ENCODE measurements around the gene PCDHGA2. TPM values are rescaled to one million over a fixed set of nuclear protein-coding genes. Genes with fewer than 3 reads are reported as not detected.
"Not testable (repeated sequence)": the region's sequence is repeated elsewhere in the genome, so short reads cannot be mapped to it uniquely, and the experiment has no call there.

Gene PCDHGA2
- total RNA-seq, 2 donors from 2014 or later, result not detected

DNA sequence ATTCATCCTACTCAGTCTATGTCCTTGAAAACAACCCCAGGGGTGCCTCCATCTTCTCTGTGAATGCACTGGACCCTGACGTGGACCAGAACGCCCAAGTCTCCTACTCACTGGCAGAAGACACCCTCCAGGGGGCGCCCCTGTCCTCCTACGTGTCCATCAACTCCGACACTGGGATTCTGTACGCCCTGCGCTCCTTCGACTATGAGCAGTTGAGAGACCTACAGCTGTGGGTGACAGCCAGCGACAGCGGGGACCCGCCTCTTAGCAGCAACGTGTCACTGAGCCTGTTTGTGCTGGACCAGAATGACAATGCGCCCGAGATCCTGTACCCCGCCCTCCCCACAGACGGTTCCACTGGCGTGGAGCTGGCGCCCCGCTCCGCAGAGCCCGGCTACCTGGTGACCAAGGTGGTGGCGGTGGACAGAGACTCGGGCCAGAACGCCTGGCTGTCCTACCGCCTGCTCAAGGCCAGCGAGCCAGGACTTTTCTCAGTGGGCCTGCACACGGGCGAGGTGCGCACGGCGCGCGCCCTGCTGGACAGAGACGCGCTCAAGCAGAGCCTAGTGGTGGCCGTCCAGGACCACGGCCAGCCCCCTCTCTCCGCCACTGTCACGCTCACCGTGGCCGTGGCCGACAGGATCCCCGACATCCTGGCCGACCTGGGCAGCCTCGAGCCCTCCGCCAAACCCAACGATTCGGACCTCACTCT is 37.0 kb downstream of the PCDHGA2 start:
- not testable (repeated sequence) for H3K4me1 Mint-ChIP-seq (ENCODE audit: low read depth in 2 of 2); H3K4me3 Mint-ChIP-seq
- peaks cover 38 to 41% of the 10 kb centered on the region in 2 donors for H3K27me3 Mint-ChIP-seq

DNA sequence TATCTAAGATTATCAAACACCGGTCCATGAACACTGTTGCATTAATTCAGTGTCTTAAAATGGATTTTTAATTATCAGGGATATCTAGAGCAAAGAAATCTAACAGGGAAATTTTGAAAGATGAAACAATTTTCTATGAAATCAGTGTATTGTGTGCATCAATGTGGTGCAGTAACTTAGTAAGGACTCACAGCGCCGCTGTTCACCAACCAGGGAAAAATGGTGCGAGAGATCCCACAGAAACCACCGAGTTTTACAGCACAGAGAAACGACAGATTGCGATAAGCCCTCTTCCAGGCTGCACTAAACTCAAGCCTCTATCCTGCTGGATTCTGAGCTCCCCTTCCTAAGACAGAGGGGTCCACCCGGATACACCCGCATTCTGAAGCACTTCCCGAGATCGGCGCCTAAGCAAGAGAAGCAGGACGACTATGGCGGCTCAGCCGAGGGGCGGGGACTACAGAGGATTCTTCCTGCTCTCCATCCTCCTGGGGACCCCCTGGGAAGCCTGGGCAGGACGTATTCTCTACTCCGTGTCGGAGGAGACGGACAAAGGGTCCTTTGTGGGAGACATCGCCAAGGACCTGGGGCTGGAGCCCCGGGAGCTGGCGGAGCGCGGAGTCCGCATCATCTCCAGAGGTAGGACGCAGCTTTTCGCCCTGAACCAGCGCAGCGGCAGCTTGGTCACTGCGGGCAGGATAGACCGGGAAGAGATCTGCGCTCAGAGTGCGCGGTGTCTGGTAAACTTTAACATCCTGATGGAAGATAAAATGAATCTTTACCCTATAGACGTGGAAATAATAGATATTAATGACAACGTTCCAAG is 44.1 kb downstream of the PCDHGA2 start, which contains the start of gene PCDHGA7:
PCDHGA7 (plus strand) TSS at position 274 of the 826 bp plus-strand sequence; CDS start at position 432, 158 bp downstream.
- Mint-ChIP-seq H3K4me1 (ENCODE audit: low read depth in 2 of 2) (no peaks in the 10 kb centered on the region), H3K36me3 (no peaks in the 10 kb centered on the region), H3K4me3 (peak within 1 kb of the TSS; percentile 78), H3K27ac (no peak within 1 kb of the TSS), H3K27me3 (peaks cover 37 to 59% of the 10 kb centered on the region in 2 donors), H3K9me3 (no peaks in the 10 kb centered on the region)
- no peak for DNase-seq (ENCODE audit: low spot score)
- peak in 1 of 2 donors; percentile 17 for ATAC-seq

More for the DNA sequence above, 37.0 kb downstream of the PCDHGA2 start:
- not testable (repeated sequence) for H3K27ac Mint-ChIP-seq; H3K9me3 Mint-ChIP-seq; ATAC-seq; DNase-seq (ENCODE audit: low spot score)
- peaks cover 17% of the 10 kb centered on the region for H3K36me3 Mint-ChIP-seq

DNA sequence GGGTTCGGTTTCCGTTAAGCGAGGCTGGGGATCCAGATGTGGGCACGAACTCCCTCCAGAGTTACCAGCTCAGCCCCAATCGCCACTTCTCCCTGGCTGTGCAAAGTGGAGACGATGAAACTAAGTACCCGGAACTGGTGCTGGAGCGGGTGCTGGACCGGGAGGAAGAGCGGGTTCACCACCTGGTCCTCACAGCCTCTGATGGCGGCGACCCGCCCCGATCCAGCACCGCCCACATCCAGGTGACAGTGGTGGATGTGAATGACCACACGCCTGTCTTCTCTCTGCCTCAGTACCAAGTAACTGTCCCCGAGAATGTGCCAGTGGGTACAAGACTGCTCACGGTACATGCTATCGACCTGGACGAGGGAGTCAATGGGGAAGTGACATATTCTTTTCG is 44.8 kb downstream of the PCDHGA2 start:
- Mint-ChIP-seq H3K27me3 (peaks cover 39 to 61% of the 10 kb centered on the region in 2 donors), H3K4me3 (no peak overlapping the region), H3K36me3 (peaks cover 2% of the 10 kb centered on the region), H3K27ac (no peak overlapping the region), H3K4me1 (ENCODE audit: low read depth in 2 of 2) (no peaks in the 10 kb centered on the region), H3K9me3 (no peaks in the 10 kb centered on the region)
- no peak for ATAC-seq
- no peak for DNase-seq (ENCODE audit: low spot score)

DNA sequence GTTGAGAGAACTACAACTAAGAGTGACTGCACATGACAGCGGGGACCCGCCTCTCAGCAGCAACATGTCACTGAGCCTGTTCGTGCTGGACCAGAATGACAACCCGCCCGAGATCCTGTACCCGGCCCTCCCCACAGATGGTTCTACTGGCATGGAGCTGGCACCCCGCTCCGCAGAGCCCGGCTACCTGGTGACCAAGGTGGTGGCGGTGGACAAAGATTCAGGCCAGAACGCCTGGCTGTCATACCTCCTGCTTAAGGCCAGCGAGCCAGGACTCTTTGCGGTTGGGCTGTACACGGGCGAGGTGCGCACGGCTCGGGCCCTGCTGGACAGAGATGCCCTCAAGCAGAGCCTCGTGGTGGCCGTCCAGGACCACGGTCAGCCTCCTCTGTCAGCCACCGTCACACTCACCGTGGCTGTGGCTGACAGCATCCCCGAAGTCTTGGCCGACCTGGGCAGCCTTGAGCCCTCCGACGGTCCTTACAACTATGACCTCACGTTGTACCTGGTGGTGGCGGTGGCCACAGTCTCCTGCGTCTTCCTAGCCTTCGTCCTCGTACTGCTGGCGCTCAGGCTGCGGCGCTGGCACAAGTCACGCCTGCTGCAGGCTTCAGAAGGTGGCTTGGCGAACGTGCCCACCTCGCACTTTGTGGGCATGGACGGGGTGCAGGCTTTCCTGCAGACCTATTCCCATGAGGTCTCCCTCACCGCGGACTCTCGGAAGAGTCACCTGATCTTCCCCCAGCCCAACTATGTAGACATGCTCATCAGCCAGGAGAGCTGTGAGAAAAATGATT is 46.1 kb downstream of the PCDHGA2 start:
- no peak for ATAC-seq
- no peak for DNase-seq (ENCODE audit: low spot score)
- H3K27me3 Mint-ChIP-seq, result peaks cover 43 to 59% of the 10 kb centered on the region in 2 donors
- no peak overlapping the region for H3K4me3 Mint-ChIP-seq
- H3K27ac Mint-ChIP-seq, result no peak overlapping the region
- no peaks in the 10 kb centered on the region for H3K9me3 Mint-ChIP-seq
- no peaks in the 10 kb centered on the region for H3K4me1 Mint-ChIP-seq (ENCODE audit: low read depth in 2 of 2)
- H3K36me3 Mint-ChIP-seq, result peaks cover 9% of the 10 kb centered on the region

DNA sequence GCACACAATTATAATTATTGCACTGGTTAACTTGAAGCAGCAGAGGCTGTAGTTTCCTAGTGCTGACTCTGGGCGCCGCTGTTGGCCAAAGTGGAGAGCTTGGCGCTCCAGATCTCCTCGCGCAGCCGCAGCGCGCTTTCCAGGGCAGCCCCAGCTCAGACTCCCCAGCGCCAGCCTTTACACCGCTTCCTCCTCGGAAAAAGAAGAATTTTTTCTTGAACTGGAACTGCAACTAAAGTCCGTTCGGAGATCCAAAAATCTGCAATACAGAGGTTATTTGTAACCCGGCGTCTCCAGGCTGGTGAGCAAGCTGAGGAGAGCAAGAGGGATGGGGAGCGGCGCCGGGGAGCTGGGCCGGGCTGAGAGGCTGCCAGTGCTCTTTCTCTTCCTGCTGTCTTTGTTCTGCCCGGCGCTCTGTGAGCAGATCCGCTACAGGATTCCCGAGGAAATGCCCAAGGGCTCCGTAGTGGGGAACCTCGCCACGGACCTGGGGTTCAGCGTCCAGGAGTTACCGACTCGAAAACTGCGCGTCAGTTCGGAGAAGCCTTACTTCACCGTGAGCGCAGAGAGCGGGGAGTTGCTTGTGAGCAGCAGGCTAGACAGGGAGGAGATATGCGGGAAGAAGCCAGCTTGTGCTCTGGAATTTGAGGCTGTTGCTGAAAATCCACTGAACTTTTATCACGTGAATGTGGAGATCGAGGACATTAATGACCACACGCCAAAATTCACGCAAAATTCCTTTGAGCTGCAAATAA is 49.2 kb downstream of the PCDHGA2 start, which contains the start of gene PCDHGB4:
PCDHGB4 (plus strand) TSS at position 142 of the 755 bp plus-strand sequence; CDS start at position 329, 187 bp downstream.
- DNase-seq (ENCODE audit: low spot score); H3K4me1 Mint-ChIP-seq (ENCODE audit: low read depth in 2 of 2); H3K27ac Mint-ChIP-seq; H3K9me3 Mint-ChIP-seq: not testable (repeated sequence)
- peaks cover 14% of the 10 kb centered on the region for H3K36me3 Mint-ChIP-seq
- peaks cover 42 to 74% of the 10 kb centered on the region in 2 donors for H3K27me3 Mint-ChIP-seq
- peak; percentile 78 to 84 for ATAC-seq
- H3K4me3 Mint-ChIP-seq, result peak within 1 kb of the TSS; percentile 63

DNA sequence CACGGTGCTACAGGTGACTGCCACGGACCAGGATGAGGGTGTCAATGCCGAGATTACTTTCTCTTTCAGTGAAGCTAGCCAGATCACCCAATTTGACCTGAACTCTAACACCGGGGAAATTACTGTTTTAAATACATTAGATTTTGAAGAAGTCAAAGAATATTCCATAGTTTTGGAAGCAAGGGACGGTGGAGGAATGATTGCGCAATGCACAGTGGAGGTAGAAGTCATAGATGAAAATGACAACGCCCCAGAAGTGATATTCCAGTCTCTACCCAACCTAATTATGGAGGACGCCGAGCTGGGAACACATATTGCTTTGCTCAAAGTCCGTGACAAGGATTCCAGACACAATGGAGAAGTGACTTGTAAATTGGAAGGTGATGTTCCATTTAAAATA is 50.1 kb downstream of the PCDHGA2 start:
- H3K9me3 Mint-ChIP-seq, result no peaks in the 10 kb centered on the region
- H3K27me3 Mint-ChIP-seq, result peaks cover 39 to 71% of the 10 kb centered on the region in 2 donors
- DNase-seq (ENCODE audit: low spot score), result no peak
- no peak overlapping the region for H3K27ac Mint-ChIP-seq
- peaks cover 14% of the 10 kb centered on the region for H3K36me3 Mint-ChIP-seq
- H3K4me3 Mint-ChIP-seq, result no peak overlapping the region
- H3K4me1 Mint-ChIP-seq (ENCODE audit: low read depth in 2 of 2), result peaks cover 0 to 4% of the 10 kb centered on the region in 2 donors
- no peak for ATAC-seq

DNA sequence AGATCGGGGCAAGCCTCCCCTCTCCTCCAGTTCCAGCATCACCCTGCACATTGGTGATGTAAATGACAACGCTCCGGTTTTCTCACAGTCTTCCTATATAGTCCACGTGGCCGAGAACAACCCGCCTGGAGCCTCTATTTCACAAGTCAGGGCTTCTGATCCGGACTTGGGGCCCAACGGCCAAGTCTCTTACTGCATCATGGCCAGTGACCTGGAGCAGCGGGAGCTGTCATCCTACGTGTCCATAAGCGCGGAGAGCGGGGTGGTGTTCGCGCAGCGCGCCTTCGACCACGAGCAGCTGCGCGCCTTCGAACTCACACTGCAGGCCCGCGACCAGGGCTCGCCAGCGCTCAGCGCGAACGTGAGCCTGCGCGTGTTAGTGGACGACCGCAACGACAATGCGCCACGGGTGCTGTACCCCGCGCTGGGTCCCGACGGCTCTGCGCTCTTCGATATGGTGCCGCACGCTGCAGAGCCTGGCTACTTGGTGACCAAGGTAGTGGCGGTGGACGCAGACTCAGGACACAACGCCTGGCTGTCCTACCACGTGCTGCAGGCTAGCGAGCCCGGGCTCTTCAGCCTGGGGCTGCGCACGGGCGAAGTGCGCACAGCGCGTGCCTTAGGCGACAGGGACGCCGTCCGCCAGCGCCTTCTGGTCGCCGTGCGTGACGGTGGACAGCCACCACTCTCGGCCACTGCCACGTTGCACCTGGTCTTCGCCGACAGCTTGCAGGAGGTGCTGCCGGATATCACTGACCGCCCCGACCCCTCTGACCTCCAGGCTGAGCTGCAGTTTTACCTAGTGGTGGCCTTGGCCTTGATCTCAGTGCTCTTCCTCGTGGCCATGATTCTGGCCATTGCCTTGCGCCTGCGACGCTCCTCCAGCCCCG is 50.8 kb downstream of the PCDHGA2 start:
- H3K9me3 Mint-ChIP-seq, result no peaks in the 10 kb centered on the region
- H3K4me1 Mint-ChIP-seq (ENCODE audit: low read depth in 2 of 2), result peaks cover 0 to 4% of the 10 kb centered on the region in 2 donors
- no peak overlapping the region for H3K4me3 Mint-ChIP-seq
- H3K27ac Mint-ChIP-seq, result no peak overlapping the region
- ATAC-seq, result no peak
- DNase-seq (ENCODE audit: low spot score), result no peak
- peaks cover 19% of the 10 kb centered on the region for H3K36me3 Mint-ChIP-seq
- H3K27me3 Mint-ChIP-seq, result peaks cover 43 to 74% of the 10 kb centered on the region in 2 donors

DNA sequence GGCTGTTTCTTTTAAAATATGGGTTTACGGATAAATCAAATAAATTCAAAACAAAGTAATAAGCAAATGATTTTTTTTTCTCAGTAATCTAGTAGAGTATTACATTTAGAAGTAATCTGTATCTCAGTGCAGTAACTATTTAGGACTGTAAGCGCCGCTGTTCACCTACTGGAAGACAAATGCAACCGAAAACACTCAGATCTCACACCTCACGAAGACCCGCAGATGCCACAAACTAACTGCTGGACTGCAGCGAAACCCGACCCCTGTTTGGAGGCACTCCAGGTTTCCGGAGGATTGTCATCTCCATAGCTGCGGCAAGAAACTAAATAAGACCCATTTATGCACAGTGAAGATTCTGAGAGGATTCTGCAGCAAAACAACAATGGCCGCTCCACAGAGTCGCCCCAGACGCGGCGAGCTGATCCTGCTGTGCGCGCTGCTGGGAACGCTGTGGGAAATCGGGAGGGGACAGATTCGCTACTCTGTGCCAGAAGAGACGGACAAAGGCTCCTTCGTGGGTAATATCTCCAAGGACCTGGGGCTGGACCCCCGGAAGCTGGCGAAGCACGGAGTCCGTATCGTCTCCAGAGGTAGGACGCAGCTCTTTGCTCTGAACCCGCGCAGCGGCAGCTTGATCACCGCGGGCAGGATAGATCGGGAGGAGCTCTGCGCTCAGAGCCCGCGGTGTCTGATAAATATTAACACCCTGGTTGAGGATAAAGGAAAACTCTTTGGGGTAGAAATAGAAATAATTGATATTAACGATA is 54.1 kb downstream of the PCDHGA2 start, which contains the start of gene PCDHGA8:
PCDHGA8 (plus strand) TSS at position 205 of the 770 bp plus-strand sequence; CDS start at position 386, 181 bp downstream.
- H3K27ac Mint-ChIP-seq, result no peak within 1 kb of the TSS
- peaks cover 41 to 70% of the 10 kb centered on the region in 2 donors for H3K27me3 Mint-ChIP-seq
- no peak for ATAC-seq
- no peak for DNase-seq (ENCODE audit: low spot score)
- H3K4me3 Mint-ChIP-seq, result no peak within 1 kb of the TSS
- peaks cover 0 to 4% of the 10 kb centered on the region in 2 donors for H3K4me1 Mint-ChIP-seq (ENCODE audit: low read depth in 2 of 2)
- H3K9me3 Mint-ChIP-seq, result no peaks in the 10 kb centered on the region
- H3K36me3 Mint-ChIP-seq, result peaks cover 24% of the 10 kb centered on the region

Other genes with a start within 250 kb of the PCDHGA2 start
- not detected for gene PCDHB2, start 244.1 kb upstream of the PCDHGA2 start, total RNA-seq
- not detected for gene PCDHB3, start 238.3 kb upstream of the PCDHGA2 start, total RNA-seq
- gene PCDHB4, start 216.9 kb upstream of the PCDHGA2 start, total RNA-seq, result not detected
- gene PCDHB5, start 203.6 kb upstream of the PCDHGA2 start, total RNA-seq, result not detected
- gene PCDHB6, start 188.7 kb upstream of the PCDHGA2 start, total RNA-seq, result not detected
- gene PCDHB7, start 166.1 kb upstream of the PCDHGA2 start, total RNA-seq, result not detected
- not detected for gene PCDHB8, start 161.0 kb upstream of the PCDHGA2 start, total RNA-seq
- not detected for gene PCDHB16, start 156.4 kb upstream of the PCDHGA2 start, total RNA-seq
- under 1 TPM in 1 of 2 donors, not detected in 1; 0.17 TPM for gene PCDHB9, start 151.6 kb upstream of the PCDHGA2 start, total RNA-seq
- gene PCDHB10, start 146.4 kb upstream of the PCDHGA2 start, total RNA-seq, result not detected
- gene PCDHB11, start 139.1 kb upstream of the PCDHGA2 start, total RNA-seq, result not detected
- not detected for gene PCDHB12, start 130.0 kb upstream of the PCDHGA2 start, total RNA-seq
- gene PCDHB13, start 124.8 kb upstream of the PCDHGA2 start, total RNA-seq, result under 1 TPM in 1 of 2 donors, not detected in 1; 0.10 TPM
- gene PCDHB14, start 115.4 kb upstream of the PCDHGA2 start, total RNA-seq, result not detected
- not detected for gene PCDHB15, start 93.4 kb upstream of the PCDHGA2 start, total RNA-seq
- gene SLC25A2, start 34.7 kb upstream of the PCDHGA2 start, total RNA-seq, result 1 to 10 TPM in 1 of 2 donors, under 1 TPM in 1; 0.67 to 2.2 TPM
- 10 to 100 TPM; 52.5 to 63.5 TPM for gene TAF7, start 18.0 kb upstream of the PCDHGA2 start, total RNA-seq
- gene PCDHGA1, start 8.2 kb upstream of the PCDHGA2 start, total RNA-seq, result under 1 TPM in 1 of 2 donors, not detected in 1; 0.07 TPM
- gene PCDHGA3, start 5.1 kb downstream of the PCDHGA2 start, total RNA-seq, result not detected
- gene PCDHGB1, start 11.3 kb downstream of the PCDHGA2 start, total RNA-seq, result under 1 TPM; 0.12 to 0.17 TPM
- under 1 TPM; 0.48 to 0.50 TPM for gene PCDHGA4, start 16.3 kb downstream of the PCDHGA2 start, total RNA-seq
- under 1 TPM; 0.47 to 0.76 TPM for gene PCDHGB2, start 21.2 kb downstream of the PCDHGA2 start, total RNA-seq
- gene PCDHGA5, start 25.4 kb downstream of the PCDHGA2 start, total RNA-seq, result under 1 TPM; 0.33 to 0.36 TPM
- under 1 TPM; 0.71 to 0.81 TPM for gene PCDHGB3, start 31.5 kb downstream of the PCDHGA2 start, total RNA-seq
- gene PCDHGA6, start 35.1 kb downstream of the PCDHGA2 start, total RNA-seq, result under 1 TPM; 0.40 to 0.73 TPM
- gene PCDHGA7, start 44.0 kb downstream of the PCDHGA2 start, total RNA-seq, result under 1 TPM; 0.10 to 0.25 TPM
- under 1 TPM; 0.29 to 0.39 TPM for gene PCDHGB4, start 48.9 kb downstream of the PCDHGA2 start, total RNA-seq
- gene PCDHGA8, start 53.9 kb downstream of the PCDHGA2 start, total RNA-seq, result under 1 TPM; 0.19 to 0.20 TPM
- gene PCDHGB5, start 59.2 kb downstream of the PCDHGA2 start, total RNA-seq, result 1 to 10 TPM; 1.7 to 2.8 TPM
- under 1 TPM; 0.71 to 0.92 TPM for gene PCDHGA9, start 64.0 kb downstream of the PCDHGA2 start, total RNA-seq
- gene PCDHGB6, start 69.3 kb downstream of the PCDHGA2 start, total RNA-seq, result 1 to 10 TPM in 1 of 2 donors, under 1 TPM in 1; 0.89 to 1.1 TPM
- gene PCDHGA10, start 74.2 kb downstream of the PCDHGA2 start, total RNA-seq, result 1 to 10 TPM in 1 of 2 donors, under 1 TPM in 1; 0.67 to 1.2 TPM
- under 1 TPM; 0.33 to 0.95 TPM for gene PCDHGB7, start 78.9 kb downstream of the PCDHGA2 start, total RNA-seq
- under 1 TPM; 0.33 to 0.55 TPM for gene PCDHGA11, start 82.3 kb downstream of the PCDHGA2 start, total RNA-seq
- gene PCDHGA12, start 91.7 kb downstream of the PCDHGA2 start, total RNA-seq, result 1 to 10 TPM in 1 of 2 donors, under 1 TPM in 1; 0.69 to 1.4 TPM
- 1 to 10 TPM in 1 of 2 donors, under 1 TPM in 1; 0.33 to 1.8 TPM for gene PCDHGC3, start 137.2 kb downstream of the PCDHGA2 start, total RNA-seq
- under 1 TPM in 1 of 2 donors, not detected in 1; 0.26 TPM for gene PCDHGC4, start 146.3 kb downstream of the PCDHGA2 start, total RNA-seq
- gene PCDHGC5, start 150.3 kb downstream of the PCDHGA2 start, total RNA-seq, result under 1 TPM in 1 of 2 donors, not detected in 1; 0.17 TPM